ENCODE measurements around the gene CACNA2D2.

Gene CACNA2D2

GRCh38 chr3:50340448-50341329 lies 162.7 kb downstream of the CACNA2D2 start, which contains the start of gene RASSF1:
Gene RASSF1 (minus strand): TSS chr3:50340836. CDS start chr3:50340805, 31 bp downstream.
- DNase-seq, result peak; percentile 87

- DNase-seq, result no peak
Observed at GRCh38 chr3:50340147-50340447, 163.3 kb downstream of the CACNA2D2 start.

GRCh38 chr3:50339485-50340146 lies 163.8 kb downstream of the CACNA2D2 start:
- no peak for DNase-seq

- no peak for DNase-seq
Observed at GRCh38 chr3:50338965-50339364, 164.5 kb downstream of the CACNA2D2 start.

GRCh38 chr3:50337175-50337861 lies 166.1 kb downstream of the CACNA2D2 start:
- peak; percentile 98 for DNase-seq

GRCh38 chr3:50336452-50337174 lies 166.8 kb downstream of the CACNA2D2 start:
- DNase-seq, result no peak

- DNase-seq, result no peak
Observed at GRCh38 chr3:50334339-50335075, 168.9 kb downstream of the CACNA2D2 start.

- no peak for DNase-seq
Observed at GRCh38 chr3:50333744-50334328, 169.6 kb downstream of the CACNA2D2 start.

- DNase-seq, result no peak
Observed at GRCh38 chr3:50331364-50331907, 172.0 kb downstream of the CACNA2D2 start.

- DNase-seq, result no peak
Observed at GRCh38 chr3:50330330-50330729, 173.1 kb downstream of the CACNA2D2 start.

- DNase-seq, result peak; percentile 98
Observed at GRCh38 chr3:50327943-50328691, 175.3 kb downstream of the CACNA2D2 start, which contains the start of gene TUSC2. Gene TUSC2 (minus strand): TSS chr3:50328223. CDS start chr3:50328099, 124 bp downstream.

- DNase-seq, result no peak
Observed at GRCh38 chr3:50327129-50327528, 176.3 kb downstream of the CACNA2D2 start.

GRCh38 chr3:50326182-50326541 lies 177.3 kb downstream of the CACNA2D2 start:
- no peak for DNase-seq

GRCh38 chr3:50325497-50326181 lies 177.8 kb downstream of the CACNA2D2 start:
- DNase-seq, result no peak

- no peak for DNase-seq
Observed at GRCh38 chr3:50325113-50325480, 178.3 kb downstream of the CACNA2D2 start.

- peak; percentile 86 for DNase-seq
Observed at GRCh38 chr3:50324351-50325112, 178.9 kb downstream of the CACNA2D2 start.

- DNase-seq, result no peak
Observed at GRCh38 chr3:50323614-50324199, 179.7 kb downstream of the CACNA2D2 start.

GRCh38 chr3:50323092-50323600 lies 180.3 kb downstream of the CACNA2D2 start:
- DNase-seq, result no peak

All from activated effector memory CD4-positive, alpha-beta T cell treated with anti-CD3 and anti-CD28 coated beads, Interleukin-2, amount 50 U/mL, for 16 hours (primary cell).